PC-3 (cell line): ENCODE measurements around the gene DNAH10. TPM values are rescaled to one million over a fixed set of nuclear protein-coding genes. Genes with fewer than 3 reads are reported as not detected.

Experiments used
- ATAC-seq: fragments of 200-7000 bp; cut with Tn5 transposase; 2 replicates; pipeline ENCODE4 v1.9.1; 2020; ENCODE audit warnings: mild to moderate bottlenecking, moderate library complexity
- BruUV-seq: library from RNA; stranded (reverse); fragments of 400-500 nt; replicated peaks from 2 replicates; lab custom pipeline; 2021; lab: Mats Ljungman, UMichigan
- CTCF ChIA-PET: fragments of 300-600 bp; sonication (Branson Sonifier 250); formaldehyde crosslinking; loops from one replicate; lab custom pipeline; 2022; ENCODE audit warnings: antibody characterized with exemption; lab: Charles Lee
- POLR2A ChIA-PET: fragments of 300-600 bp; sonication (Branson Sonifier 250); formaldehyde crosslinking; loops from one replicate; lab custom pipeline; 2022; ENCODE audit warnings: antibody characterized with exemption; ENCODE audit not compliant: unreplicated experiment; lab: Charles Lee
- DNase-seq: peaks from one replicate; pipeline ENCODE4 v3.0.0-alpha.2; 2015
- H2AFZ ChIP-seq: fragments of 300-600 bp; sonication (generic); 2 replicates; pipeline ENCODE4 v1.6.0; 2016; ENCODE audit warnings: antibody characterized with exemption, low read length
- H3F3A ChIP-seq: fragments of 300-600 bp; sonication (generic); one replicate; pipeline ENCODE4 v1.6.0; 2017; ENCODE audit warnings: antibody characterized with exemption, low read length, control low read depth, mild to moderate bottlenecking; ENCODE audit not compliant: unreplicated experiment
- H3K27ac ChIP-seq: fragments of 300-600 bp; sonication (generic); 2 replicates; pipeline ENCODE4 v1.5.1; 2016; ENCODE audit warnings: mild to moderate bottlenecking, low read length
- H3K27me3 ChIP-seq: fragments of 300-600 bp; sonication (generic); 2 replicates; pipeline ENCODE4 v1.6.1; 2016; ENCODE audit warnings: low read length, mixed read lengths
- H3K36me3 ChIP-seq: fragments of 300-600 bp; sonication (generic); 2 replicates; pipeline ENCODE4 v1.6.1; 2016; ENCODE audit warnings: low read depth, mixed run types, low read length, mixed read lengths
- H3K4me1 ChIP-seq: fragments of 300-600 bp; sonication (generic); 2 replicates; pipeline ENCODE4 v1.5.1; 2016; ENCODE audit warnings: low read length; ENCODE audit not compliant: insufficient read depth
- H3K4me2 ChIP-seq: fragments of 300-600 bp; sonication (generic); 2 replicates; pipeline ENCODE4 v1.6.0; 2016; ENCODE audit warnings: low read length
- H3K4me3 ChIP-seq: fragments of 300-600 bp; sonication (generic); 2 replicates; pipeline ENCODE4 v1.5.1; 2016; ENCODE audit warnings: mild to moderate bottlenecking, low read length, mixed read lengths
- H3K79me2 ChIP-seq: fragments of 300-600 bp; sonication (generic); 2 replicates; pipeline ENCODE4 v1.6.1; 2017; ENCODE audit warnings: low read length, mixed read lengths
- H3K9ac ChIP-seq: fragments of 300-600 bp; sonication (generic); 2 replicates; pipeline ENCODE4 v1.6.0; 2016; ENCODE audit warnings: mild to moderate bottlenecking, low read length
- H3K9me2 ChIP-seq: fragments of 300-600 bp; sonication (generic); replicated peaks from 2 replicates; pipeline ENCODE4 v1.6.1; 2016; ENCODE audit warnings: mixed run types, low read length, mixed read lengths
- H3K9me3 ChIP-seq: fragments of 300-600 bp; sonication (generic); 2 replicates; pipeline ENCODE4 v1.6.1; 2016; ENCODE audit warnings: low read length, mixed read lengths
- H4K20me1 ChIP-seq: fragments of 300-600 bp; sonication (generic); 2 replicates; pipeline ENCODE4 v1.6.1; 2016; ENCODE audit warnings: low read length, mixed read lengths
- EZH2 ChIP-seq: fragments of 300-600 bp; sonication (generic); IDR thresholded peaks from one replicate; pipeline ENCODE4 v1.6.1; 2017; ENCODE audit warnings: antibody characterized with exemption, mild to moderate bottlenecking, low read length; ENCODE audit not compliant: unreplicated experiment
- EZH2phosphoT487 ChIP-seq: fragments of 300-600 bp; sonication (generic); IDR thresholded peaks from 2 replicates; pipeline ENCODE4 v1.6.1; 2018; ENCODE audit warnings: mild to moderate bottlenecking, antibody characterized with exemption, low read length, borderline replicate concordance
- intact Hi-C: fragments of 100-400 bp; cut with micrococcal nuclease; formaldehyde crosslinking; loops from 2 replicates; pipeline ENCODE4 v1.9.0; 2023
- total RNA-seq: library from RNA; depleted of rRNA; stranded (reverse); fragments of >200 nt; gene quantifications from 2 replicates; pipeline ENCODE4 v1.2.3, GENCODE V29; 2014
- TF ChIP-seq, protein P1 (sequence below): fragments of 300-600 bp; sonication (generic); conservative IDR thresholded peaks from 2 replicates; pipeline ENCODE4 v1.5.1; 2017; ENCODE audit warnings: antibody characterized with exemption, low read depth, mild to moderate bottlenecking, low read length

The DNAH10 gene
- total RNA-seq, 1 experiment from 2014 or later = 0.15 TPM

DNA sequence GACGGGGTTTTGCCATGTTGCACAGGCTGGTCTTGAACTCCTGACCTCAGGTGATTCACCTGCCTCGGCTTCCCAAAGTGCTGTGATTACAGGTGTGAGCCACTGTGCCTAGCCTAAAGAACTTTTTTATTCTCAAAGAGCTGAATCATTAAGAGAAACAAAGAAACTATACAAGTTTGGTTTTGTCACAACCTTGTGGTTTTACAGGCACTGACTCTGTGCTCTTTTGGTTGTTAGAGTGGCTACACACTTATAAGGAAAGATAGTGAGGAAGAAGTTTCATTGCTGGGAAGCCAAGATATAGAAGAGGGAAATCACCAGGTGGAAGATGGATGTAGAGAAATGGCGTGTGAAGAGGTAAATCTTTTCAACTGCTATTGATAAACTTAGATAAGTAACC, 10.1 kb upstream of the DNAH10 start:
- H3K27ac ChIP-seq = no peak overlapping the region
- ChIA-PET CTCF (no interaction called here), POLR2A (no interaction called here)
- peaks cover 24% of the 10 kb centered on the region; the same call in 1 of the 2 replicates for H3K36me3 ChIP-seq
- no peaks in the 10 kb centered on the region for H3K9me2 ChIP-seq
- H4K20me1 ChIP-seq = no peaks in the 10 kb centered on the region
- no peaks in the 10 kb centered on the region for H3K79me2 ChIP-seq
- H3K4me2 ChIP-seq = no peak overlapping the region
- ATAC-seq (no peak), DNase-seq (no peak)
- TF ChIP-seq EZH2 = no peak
- TF ChIP-seq, protein P1, sequence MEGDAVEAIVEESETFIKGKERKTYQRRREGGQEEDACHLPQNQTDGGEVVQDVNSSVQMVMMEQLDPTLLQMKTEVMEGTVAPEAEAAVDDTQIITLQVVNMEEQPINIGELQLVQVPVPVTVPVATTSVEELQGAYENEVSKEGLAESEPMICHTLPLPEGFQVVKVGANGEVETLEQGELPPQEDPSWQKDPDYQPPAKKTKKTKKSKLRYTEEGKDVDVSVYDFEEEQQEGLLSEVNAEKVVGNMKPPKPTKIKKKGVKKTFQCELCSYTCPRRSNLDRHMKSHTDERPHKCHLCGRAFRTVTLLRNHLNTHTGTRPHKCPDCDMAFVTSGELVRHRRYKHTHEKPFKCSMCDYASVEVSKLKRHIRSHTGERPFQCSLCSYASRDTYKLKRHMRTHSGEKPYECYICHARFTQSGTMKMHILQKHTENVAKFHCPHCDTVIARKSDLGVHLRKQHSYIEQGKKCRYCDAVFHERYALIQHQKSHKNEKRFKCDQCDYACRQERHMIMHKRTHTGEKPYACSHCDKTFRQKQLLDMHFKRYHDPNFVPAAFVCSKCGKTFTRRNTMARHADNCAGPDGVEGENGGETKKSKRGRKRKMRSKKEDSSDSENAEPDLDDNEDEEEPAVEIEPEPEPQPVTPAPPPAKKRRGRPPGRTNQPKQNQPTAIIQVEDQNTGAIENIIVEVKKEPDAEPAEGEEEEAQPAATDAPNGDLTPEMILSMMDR = no peak
- H2AFZ ChIP-seq = no peak overlapping the region
- no TSS peak for BruUV-seq
- H3K27me3 ChIP-seq = no peaks in the 10 kb centered on the region
- intact Hi-C loops = no loop called here
- H3K9me3 ChIP-seq = no peaks in the 10 kb centered on the region
- H3K9ac ChIP-seq = no peak overlapping the region
- no peaks in the 10 kb centered on the region for H3K4me1 ChIP-seq
- H3F3A ChIP-seq = no peaks in the 10 kb centered on the region
- H3K4me3 ChIP-seq = no peak overlapping the region

DNA sequence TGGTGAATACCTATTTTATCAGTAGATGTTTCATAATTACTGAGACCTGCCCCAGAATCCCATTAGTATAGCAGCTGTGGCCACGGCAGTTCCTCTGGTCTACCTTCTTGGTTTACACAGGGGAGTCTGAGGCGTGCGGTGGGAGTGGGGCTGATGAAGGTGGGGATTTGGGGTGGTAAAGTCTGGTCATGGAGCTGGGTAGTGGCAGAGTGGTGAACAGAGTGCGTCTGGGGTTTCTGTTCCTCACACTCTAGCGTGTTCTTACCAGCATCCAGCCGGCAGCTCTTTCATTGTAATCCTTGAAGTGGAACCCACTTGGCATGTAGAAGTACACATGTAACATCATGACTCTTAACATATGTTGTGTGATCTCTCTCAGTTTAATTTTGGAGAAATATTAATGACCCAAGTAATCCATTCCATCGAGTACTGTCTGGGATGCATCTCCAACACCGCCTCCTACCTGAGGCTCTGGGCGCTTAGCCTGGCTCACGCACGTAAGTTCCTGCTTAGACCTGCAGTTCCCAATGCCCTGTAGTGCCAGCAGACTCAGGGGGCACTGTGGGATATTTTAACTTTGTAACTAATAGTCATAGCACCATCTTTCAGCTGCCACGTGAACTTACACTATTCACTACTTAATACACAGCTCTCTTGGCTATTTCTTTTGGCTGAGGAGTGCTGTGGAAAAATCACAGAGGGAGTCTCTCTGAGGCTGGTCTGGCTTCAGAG, 7.9 kb upstream of the DNAH10 start:
- Histone ChIP-seq H3K9ac (no peak overlapping the region), H3K9me3 (no peaks in the 10 kb centered on the region), H3K27ac (no peak overlapping the region), H3K9me2 (no peaks in the 10 kb centered on the region), H3K4me2 (no peak overlapping the region), H4K20me1 (no peaks in the 10 kb centered on the region), H3K79me2 (no peaks in the 10 kb centered on the region), H3K4me3 (no peak overlapping the region), H3K36me3 (peaks cover 26% of the 10 kb centered on the region; the same call in 1 of the 2 replicates), H3K4me1 (no peaks in the 10 kb centered on the region), H2AFZ (no peak overlapping the region), H3F3A (no peaks in the 10 kb centered on the region), H3K27me3 (no peaks in the 10 kb centered on the region)
- ATAC-seq = peak; percentile 22; the same call in 1 of the 2 replicates
- TF ChIP-seq, protein P1 = no peak
- no peak for TF ChIP-seq EZH2
- TF ChIP-seq EZH2phosphoT487 = no peak
- no peak for DNase-seq
- POLR2A ChIA-PET = no interaction called here
- no TSS peak for BruUV-seq
- intact Hi-C loops = no loop called here
- CTCF ChIA-PET = no interaction called here

DNA sequence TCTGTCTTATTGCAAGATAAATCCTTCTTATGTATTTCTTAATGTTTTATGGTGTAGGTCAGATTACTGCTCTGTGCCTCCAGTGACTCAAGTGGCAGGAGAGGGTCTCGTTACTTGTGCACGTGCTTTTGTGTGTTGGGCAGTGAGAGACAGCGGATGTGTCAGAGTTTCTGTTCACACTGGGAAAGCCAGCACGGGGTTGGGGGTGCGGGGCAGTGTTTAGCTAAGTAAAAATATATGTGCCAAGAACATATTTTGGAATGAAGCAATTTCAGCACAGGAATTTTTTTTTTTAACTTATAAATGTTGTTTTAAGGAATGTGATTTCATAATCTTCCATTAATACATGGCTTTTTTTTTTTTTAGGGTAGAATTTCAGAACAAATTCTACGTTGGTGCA, 4.5 kb upstream of the DNAH10 start:
- CTCF ChIA-PET = no interaction called here

More for the DNA sequence above, 4.5 kb upstream of the DNAH10 start:
- H4K20me1 ChIP-seq = no peaks in the 10 kb centered on the region
- H3K27ac ChIP-seq = no peak overlapping the region
- H3K27me3 ChIP-seq = no peaks in the 10 kb centered on the region
- no peaks in the 10 kb centered on the region for H3K9me2 ChIP-seq
- H3K79me2 ChIP-seq = no peaks in the 10 kb centered on the region
- H3K9ac ChIP-seq = no peak overlapping the region
- no peak overlapping the region for H3K4me2 ChIP-seq
- intact Hi-C loops = no loop called here
- ATAC-seq = no peak
- H3K9me3 ChIP-seq = no peaks in the 10 kb centered on the region
- H2AFZ ChIP-seq = no peak overlapping the region
- DNase-seq = no peak
- no peaks in the 10 kb centered on the region for H3F3A ChIP-seq
- peaks cover 13% of the 10 kb centered on the region; the same call in 1 of the 2 replicates for H3K36me3 ChIP-seq
- TF ChIP-seq, protein P1 = no peak
- TF ChIP-seq EZH2 (no peak), EZH2phosphoT487 (no peak)
- H3K4me3 ChIP-seq = no peak overlapping the region
- no TSS peak for BruUV-seq
- POLR2A ChIA-PET = interaction anchor here (0.7 kb wide), 1 partner anchor 230 kb away, joined by 3 read pairs; no protein-coding TSS in a partner anchor
- H3K4me1 ChIP-seq = no peaks in the 10 kb centered on the region
